Neutrophil (primary cell): Measurements from ENCODE around the gene GPR135.
"Not testable (repeated sequence)": the region's sequence is repeated elsewhere in the genome, so short reads cannot be mapped to it uniquely, and the experiment has no call there.

Source experiments
- H3K27ac ChIP-seq: fragments of 200-600 bp; sonication (generic); 2 replicates; pipeline ENCODE4 v1.5.1; 2016; ENCODE audit warnings: mild to moderate bottlenecking, moderate library complexity
- H3K27me3 ChIP-seq: fragments of 200-600 bp; sonication (generic); 2 replicates; pipeline ENCODE4 v1.6.0; 2016; ENCODE audit warnings: mild to moderate bottlenecking
- H3K36me3 ChIP-seq: fragments of 200-600 bp; sonication (generic); 2 replicates; pipeline ENCODE4 v1.5.1; 2017
- H3K4me1 ChIP-seq, 2 experiments: fragments of 200-600 bp in 1 of 2; sonication (generic) in 1 of 2; 1 replicate in 1 of 2; 2 replicates in 1 of 2; pipeline versions ENCODE4 v1.5.1 to v1.6.1; 2013 to 2016; ENCODE audit warnings: low read depth in 1 of 2, low read length in 1 of 2, mild to moderate bottlenecking in 1 of 2, moderate library complexity in 1 of 2; ENCODE audit not compliant: control insufficient read depth in 1 of 2, insufficient read depth in 1 of 2
- H3K4me3 ChIP-seq, 2 experiments: fragments of 200-600 bp in 1 of 2; sonication (generic) in 1 of 2; 1 replicate in 1 of 2; 2 replicates in 1 of 2; pipeline ENCODE4 v1.5.1; 2013 to 2016; ENCODE audit warnings: low read depth in 1 of 2, low read length in 1 of 2, mild to moderate bottlenecking in 1 of 2, moderate library complexity in 1 of 2
- H3K9me3 ChIP-seq: fragments of 200-600 bp; sonication (generic); 2 replicates; pipeline ENCODE4 v1.5.1; 2016
- CTCF ChIP-seq: fragments of 200-600 bp; sonication (generic); IDR thresholded peaks from 2 replicates; pipeline ENCODE4 v1.5.1; 2016; ENCODE audit warnings: antibody characterized with exemption

Gene GPR135

GRCh38 chr14:59458486-59458885 is 6.7 kb downstream of the GPR135 start:
- Histone ChIP-seq H3K36me3 (no peaks in the 10 kb centered on the region), H3K27ac (no peak overlapping the region), H3K27me3 (peaks cover 21% of the 10 kb centered on the region), H3K4me3 (no peak overlapping the region), H3K9me3 (no peaks in the 10 kb centered on the region), H3K4me1 (no peaks in the 10 kb centered on the region)
- no peak for TF ChIP-seq CTCF

GRCh38 chr14:59455411-59455810 is 9.8 kb downstream of the GPR135 start:
- TF ChIP-seq CTCF: no peak
- Histone ChIP-seq H3K36me3 (no peaks in the 10 kb centered on the region), H3K27ac (no peak overlapping the region), H3K9me3 (no peaks in the 10 kb centered on the region), H3K27me3 (no peaks in the 10 kb centered on the region), H3K4me3 (no peak overlapping the region), H3K4me1 (no peaks in the 10 kb centered on the region)

GRCh38 chr14:59454139-59454538 is 11.0 kb downstream of the GPR135 start:
- Histone ChIP-seq H3K27ac (no peak overlapping the region), H3K36me3 (no peaks in the 10 kb centered on the region), H3K4me1 (no peaks in the 10 kb centered on the region), H3K4me3 (no peak overlapping the region), H3K9me3 (no peaks in the 10 kb centered on the region), H3K27me3 (no peaks in the 10 kb centered on the region)
- no peak for TF ChIP-seq CTCF

GRCh38 chr14:59451849-59452248 is 13.3 kb downstream of the GPR135 start:
- Histone ChIP-seq H3K27ac (no peak overlapping the region), H3K4me3 (no peak overlapping the region), H3K27me3 (no peaks in the 10 kb centered on the region), H3K4me1 (no peaks in the 10 kb centered on the region), H3K36me3 (no peaks in the 10 kb centered on the region), H3K9me3 (no peaks in the 10 kb centered on the region)
- no peak for TF ChIP-seq CTCF

GRCh38 chr14:59450716-59451115 is 14.5 kb downstream of the GPR135 start:
- Histone ChIP-seq H3K27ac (no peak overlapping the region), H3K4me3 (no peak overlapping the region), H3K36me3 (no peaks in the 10 kb centered on the region), H3K9me3 (no peaks in the 10 kb centered on the region), H3K4me1 (no peaks in the 10 kb centered on the region), H3K27me3 (no peaks in the 10 kb centered on the region)
- no peak for TF ChIP-seq CTCF

- not testable (repeated sequence) for H3K36me3 ChIP-seq, H3K9me3 ChIP-seq, H3K27me3 ChIP-seq, H3K4me3 ChIP-seq, H3K4me1 ChIP-seq, H3K27ac ChIP-seq
Measured at GRCh38 chr14:59448673-59449072, 16.5 kb downstream of the GPR135 start.
